VCaP (cell line): ENCODE results near the gene ADARB2.

Source experiments
- H3K27ac ChIP-seq: fragments of 450-650 bp; 2 replicates; pipeline ENCODE4 v1.5.1; 2017
- TF ChIP-seq, protein P1 (sequence below): fragments of 450-650 bp; conservative IDR thresholded peaks from 2 replicates; pipeline ENCODE4 v1.5.1; 2017; ENCODE audit warnings: mild to moderate bottlenecking, moderate library complexity

ADARB2 gene

DNA sequence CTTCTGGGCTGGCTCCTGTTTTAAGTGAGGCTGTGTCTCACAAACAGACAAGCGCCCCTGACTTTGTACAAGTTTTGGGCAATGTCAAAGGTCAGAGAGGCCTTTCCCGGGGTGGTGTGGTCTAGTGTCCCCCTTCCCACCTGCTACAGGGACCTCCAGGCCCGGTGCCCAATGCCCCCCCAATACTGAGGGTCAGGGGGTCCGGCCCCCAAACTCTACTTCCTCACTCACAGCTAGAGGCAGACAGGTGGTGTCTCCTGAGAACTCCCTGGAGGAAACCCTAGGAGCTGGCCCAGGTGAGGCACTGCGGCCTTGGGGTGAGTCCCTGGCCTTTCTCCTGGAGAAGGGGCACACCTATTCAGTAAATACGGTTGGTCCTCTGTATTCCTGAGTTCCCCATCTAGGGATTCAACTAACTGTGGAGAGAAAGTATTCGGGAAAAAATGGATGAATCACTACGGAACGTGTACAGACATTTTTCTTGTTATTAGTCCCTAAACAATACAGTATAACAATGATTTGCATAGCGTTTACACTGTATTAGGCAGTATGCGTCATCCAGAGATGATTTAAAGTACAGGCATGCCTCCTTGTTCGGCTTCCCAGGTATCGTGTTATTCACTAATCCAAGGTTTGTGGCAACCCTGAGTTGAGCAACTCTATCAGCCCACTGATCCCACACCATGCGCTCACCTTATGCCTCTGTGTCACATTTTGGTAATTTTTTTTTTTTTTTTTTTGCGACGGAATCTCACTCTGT, 373.0 kb downstream of the ADARB2 start:
- H3K27ac ChIP-seq = no peak overlapping the region
- TF ChIP-seq, protein P1, sequence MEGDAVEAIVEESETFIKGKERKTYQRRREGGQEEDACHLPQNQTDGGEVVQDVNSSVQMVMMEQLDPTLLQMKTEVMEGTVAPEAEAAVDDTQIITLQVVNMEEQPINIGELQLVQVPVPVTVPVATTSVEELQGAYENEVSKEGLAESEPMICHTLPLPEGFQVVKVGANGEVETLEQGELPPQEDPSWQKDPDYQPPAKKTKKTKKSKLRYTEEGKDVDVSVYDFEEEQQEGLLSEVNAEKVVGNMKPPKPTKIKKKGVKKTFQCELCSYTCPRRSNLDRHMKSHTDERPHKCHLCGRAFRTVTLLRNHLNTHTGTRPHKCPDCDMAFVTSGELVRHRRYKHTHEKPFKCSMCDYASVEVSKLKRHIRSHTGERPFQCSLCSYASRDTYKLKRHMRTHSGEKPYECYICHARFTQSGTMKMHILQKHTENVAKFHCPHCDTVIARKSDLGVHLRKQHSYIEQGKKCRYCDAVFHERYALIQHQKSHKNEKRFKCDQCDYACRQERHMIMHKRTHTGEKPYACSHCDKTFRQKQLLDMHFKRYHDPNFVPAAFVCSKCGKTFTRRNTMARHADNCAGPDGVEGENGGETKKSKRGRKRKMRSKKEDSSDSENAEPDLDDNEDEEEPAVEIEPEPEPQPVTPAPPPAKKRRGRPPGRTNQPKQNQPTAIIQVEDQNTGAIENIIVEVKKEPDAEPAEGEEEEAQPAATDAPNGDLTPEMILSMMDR = no peak

DNA sequence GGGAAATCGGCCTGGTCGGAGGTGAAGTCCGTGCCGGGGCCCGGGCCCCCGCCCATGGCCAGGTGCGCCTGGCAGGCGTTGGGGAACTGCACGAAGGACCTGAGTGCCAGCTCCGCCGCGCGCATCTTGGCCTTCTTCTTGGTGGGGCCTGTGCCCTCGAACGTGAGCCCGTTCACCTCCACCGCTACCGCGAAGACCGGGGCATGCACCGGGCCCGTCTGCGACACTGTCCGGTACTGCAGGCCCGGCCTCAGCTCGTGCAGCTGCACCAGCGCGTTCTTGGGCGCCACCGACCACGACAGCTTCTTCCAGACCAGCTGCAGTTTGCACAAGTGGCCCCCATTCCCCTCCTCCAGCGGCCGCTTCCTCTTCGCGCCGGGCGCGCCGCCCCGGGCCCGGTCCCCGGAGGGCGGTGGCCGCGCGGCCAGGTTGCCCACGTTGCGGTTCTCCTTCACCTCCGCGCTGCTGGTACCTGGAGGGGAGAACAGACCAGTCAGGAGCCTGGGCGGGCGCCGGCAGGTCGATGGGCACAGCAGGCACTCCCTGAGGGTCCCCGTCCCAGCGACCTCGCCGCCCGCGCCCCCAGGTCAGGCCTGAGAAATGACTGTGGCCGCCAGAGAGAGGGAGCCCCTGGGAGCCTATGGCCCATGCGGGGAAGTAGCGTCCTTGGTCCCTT, 373.7 kb downstream of the ADARB2 start:
- no peak overlapping the region for H3K27ac ChIP-seq

GRCh38 chr10:1362589-1363445, 374.5 kb downstream of the ADARB2 start:
- TF ChIP-seq, protein P1 = no peak
- no peak overlapping the region for H3K27ac ChIP-seq

More for the DNA sequence above, 373.7 kb downstream of the ADARB2 start:
- TF ChIP-seq, protein P1 = no peak

- no peak overlapping the region for H3K27ac ChIP-seq
- TF ChIP-seq, protein P1 = no peak
These were observed 375.8 kb downstream of the ADARB2 start for GRCh38 chr10:1361411-1362105.

GRCh38 chr10:1360558-1361164, 376.7 kb downstream of the ADARB2 start:
- H3K27ac ChIP-seq = no peak overlapping the region
- TF ChIP-seq, protein P1 = no peak

GRCh38 chr10:1360011-1360557, 377.2 kb downstream of the ADARB2 start:
- TF ChIP-seq, protein P1 = 0 out of 2 replicates have a peak, but pooled peaks have one; percentile 6
- H3K27ac ChIP-seq = peak overlapping the region; percentile 16; the same call in 1 of the 2 replicates
